B cell (primary cell): ENCODE data around the gene CYP27B1.

ENCODE experiments used
- EZH2 ChIP-seq: IDR thresholded peaks from 2 replicates; pipeline ENCODE4 v1.6.1; 2012; ENCODE audit warnings: borderline replicate concordance, low read depth, mild to moderate bottlenecking, moderate library complexity, low read length; ENCODE audit not compliant: insufficient read depth, poor library complexity, severe bottlenecking
- TF ChIP-seq, protein P1 (sequence below): fragments of 200-600 bp; IDR thresholded peaks from one replicate; pipeline ENCODE4 v1.8.0; 2022; ENCODE audit warnings: antibody characterized with exemption, mild to moderate bottlenecking

- TF ChIP-seq, protein P1, sequence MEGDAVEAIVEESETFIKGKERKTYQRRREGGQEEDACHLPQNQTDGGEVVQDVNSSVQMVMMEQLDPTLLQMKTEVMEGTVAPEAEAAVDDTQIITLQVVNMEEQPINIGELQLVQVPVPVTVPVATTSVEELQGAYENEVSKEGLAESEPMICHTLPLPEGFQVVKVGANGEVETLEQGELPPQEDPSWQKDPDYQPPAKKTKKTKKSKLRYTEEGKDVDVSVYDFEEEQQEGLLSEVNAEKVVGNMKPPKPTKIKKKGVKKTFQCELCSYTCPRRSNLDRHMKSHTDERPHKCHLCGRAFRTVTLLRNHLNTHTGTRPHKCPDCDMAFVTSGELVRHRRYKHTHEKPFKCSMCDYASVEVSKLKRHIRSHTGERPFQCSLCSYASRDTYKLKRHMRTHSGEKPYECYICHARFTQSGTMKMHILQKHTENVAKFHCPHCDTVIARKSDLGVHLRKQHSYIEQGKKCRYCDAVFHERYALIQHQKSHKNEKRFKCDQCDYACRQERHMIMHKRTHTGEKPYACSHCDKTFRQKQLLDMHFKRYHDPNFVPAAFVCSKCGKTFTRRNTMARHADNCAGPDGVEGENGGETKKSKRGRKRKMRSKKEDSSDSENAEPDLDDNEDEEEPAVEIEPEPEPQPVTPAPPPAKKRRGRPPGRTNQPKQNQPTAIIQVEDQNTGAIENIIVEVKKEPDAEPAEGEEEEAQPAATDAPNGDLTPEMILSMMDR, result no peak
- no peak for TF ChIP-seq EZH2
Observed at GRCh38 chr12:57767876-57768275, 998 bp upstream of the CYP27B1 start.
